Ishikawa (cell line): Measurements from ENCODE around the gene MRPS18C.

Experiments
- CEBPB ChIP-seq: IDR thresholded peaks from 2 replicates; pipeline ENCODE4 v1.6.1; 2012
- CREB1 ChIP-seq: IDR thresholded peaks from 2 replicates; pipeline ENCODE4 v1.6.1; 2012; ENCODE audit warnings: low read depth
- EGR1 ChIP-seq: IDR thresholded peaks from 2 replicates; pipeline ENCODE4 v1.6.1; 2012
- EP300 ChIP-seq: IDR thresholded peaks from 2 replicates; pipeline ENCODE4 v1.6.1; 2012; ENCODE audit warnings: borderline replicate concordance
- FOXM1 ChIP-seq: IDR thresholded peaks from 2 replicates; pipeline ENCODE4 v1.6.1; 2012; ENCODE audit warnings: low read depth, borderline replicate concordance
- MAX ChIP-seq: IDR thresholded peaks from 2 replicates; pipeline ENCODE4 v1.6.1; 2012
- NFIC ChIP-seq: IDR thresholded peaks from 2 replicates; pipeline ENCODE4 v1.6.1; 2012
- RAD21 ChIP-seq: IDR thresholded peaks from 2 replicates; pipeline ENCODE4 v1.6.1; 2012; ENCODE audit warnings: low read depth
- TAF1 ChIP-seq: IDR thresholded peaks from 2 replicates; pipeline ENCODE4 v1.6.1; 2012; ENCODE audit warnings: low read depth, mild to moderate bottlenecking
- TCF12 ChIP-seq: IDR thresholded peaks from 2 replicates; pipeline ENCODE4 v1.6.1; 2012; ENCODE audit warnings: low read depth
- TEAD4 ChIP-seq: IDR thresholded peaks from 2 replicates; pipeline ENCODE4 v1.6.1; 2012
- YY1 ChIP-seq: IDR thresholded peaks from 2 replicates; pipeline ENCODE4 v1.6.1; 2012; ENCODE audit warnings: low read depth
- ZBTB7A ChIP-seq: IDR thresholded peaks from 2 replicates; pipeline ENCODE4 v1.6.1; 2012; ENCODE audit warnings: low read depth
- TF ChIP-seq, protein P1 (sequence below): IDR thresholded peaks from 2 replicates; pipeline ENCODE4 v1.6.1; 2012; ENCODE audit warnings: low read depth, mild to moderate bottlenecking
- TF ChIP-seq, protein P2 (sequence below): IDR thresholded peaks from 2 replicates; pipeline ENCODE4 v1.6.1; 2012

Gene MRPS18C

GRCh38 chr4:83473966-83474365 is 18.1 kb downstream of the MRPS18C start:
- TF ChIP-seq ZBTB7A (no peak), CEBPB (no peak), TEAD4 (no peak), NFIC (no peak)

GRCh38 chr4:83484500-83485461 is 28.9 kb downstream of the MRPS18C start, which contains the start of gene ABRAXAS1:
ABRAXAS1 (minus strand) TSS chr4:83485100; CDS start chr4:83485072, 28 bp downstream.
- TF ChIP-seq YY1 (0 out of 2 replicates have a peak, but pooled peaks have one; percentile 16), MAX (peak; percentile 99), TAF1 (no peak)

GRCh38 chr4:83486457-83487129 is 30.7 kb downstream of the MRPS18C start:
- TF ChIP-seq NFIC = no peak
- TF ChIP-seq YY1 = no peak
- no peak for TF ChIP-seq TAF1
- TF ChIP-seq CEBPB = no peak
- no peak for TF ChIP-seq TCF12
- no peak for TF ChIP-seq MAX
- no peak for TF ChIP-seq TEAD4
- TF ChIP-seq EP300 = no peak
- TF ChIP-seq RAD21 = no peak
- TF ChIP-seq EGR1 = no peak
- TF ChIP-seq, protein P1, sequence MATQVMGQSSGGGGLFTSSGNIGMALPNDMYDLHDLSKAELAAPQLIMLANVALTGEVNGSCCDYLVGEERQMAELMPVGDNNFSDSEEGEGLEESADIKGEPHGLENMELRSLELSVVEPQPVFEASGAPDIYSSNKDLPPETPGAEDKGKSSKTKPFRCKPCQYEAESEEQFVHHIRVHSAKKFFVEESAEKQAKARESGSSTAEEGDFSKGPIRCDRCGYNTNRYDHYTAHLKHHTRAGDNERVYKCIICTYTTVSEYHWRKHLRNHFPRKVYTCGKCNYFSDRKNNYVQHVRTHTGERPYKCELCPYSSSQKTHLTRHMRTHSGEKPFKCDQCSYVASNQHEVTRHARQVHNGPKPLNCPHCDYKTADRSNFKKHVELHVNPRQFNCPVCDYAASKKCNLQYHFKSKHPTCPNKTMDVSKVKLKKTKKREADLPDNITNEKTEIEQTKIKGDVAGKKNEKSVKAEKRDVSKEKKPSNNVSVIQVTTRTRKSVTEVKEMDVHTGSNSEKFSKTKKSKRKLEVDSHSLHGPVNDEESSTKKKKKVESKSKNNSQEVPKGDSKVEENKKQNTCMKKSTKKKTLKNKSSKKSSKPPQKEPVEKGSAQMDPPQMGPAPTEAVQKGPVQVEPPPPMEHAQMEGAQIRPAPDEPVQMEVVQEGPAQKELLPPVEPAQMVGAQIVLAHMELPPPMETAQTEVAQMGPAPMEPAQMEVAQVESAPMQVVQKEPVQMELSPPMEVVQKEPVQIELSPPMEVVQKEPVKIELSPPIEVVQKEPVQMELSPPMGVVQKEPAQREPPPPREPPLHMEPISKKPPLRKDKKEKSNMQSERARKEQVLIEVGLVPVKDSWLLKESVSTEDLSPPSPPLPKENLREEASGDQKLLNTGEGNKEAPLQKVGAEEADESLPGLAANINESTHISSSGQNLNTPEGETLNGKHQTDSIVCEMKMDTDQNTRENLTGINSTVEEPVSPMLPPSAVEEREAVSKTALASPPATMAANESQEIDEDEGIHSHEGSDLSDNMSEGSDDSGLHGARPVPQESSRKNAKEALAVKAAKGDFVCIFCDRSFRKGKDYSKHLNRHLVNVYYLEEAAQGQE = no peak
- TF ChIP-seq FOXM1 = no peak
- TF ChIP-seq, protein P2, sequence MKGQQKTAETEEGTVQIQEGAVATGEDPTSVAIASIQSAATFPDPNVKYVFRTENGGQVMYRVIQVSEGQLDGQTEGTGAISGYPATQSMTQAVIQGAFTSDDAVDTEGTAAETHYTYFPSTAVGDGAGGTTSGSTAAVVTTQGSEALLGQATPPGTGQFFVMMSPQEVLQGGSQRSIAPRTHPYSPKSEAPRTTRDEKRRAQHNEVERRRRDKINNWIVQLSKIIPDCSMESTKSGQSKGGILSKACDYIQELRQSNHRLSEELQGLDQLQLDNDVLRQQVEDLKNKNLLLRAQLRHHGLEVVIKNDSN = no peak
- no peak for TF ChIP-seq CREB1
- TF ChIP-seq ZBTB7A = no peak

DNA sequence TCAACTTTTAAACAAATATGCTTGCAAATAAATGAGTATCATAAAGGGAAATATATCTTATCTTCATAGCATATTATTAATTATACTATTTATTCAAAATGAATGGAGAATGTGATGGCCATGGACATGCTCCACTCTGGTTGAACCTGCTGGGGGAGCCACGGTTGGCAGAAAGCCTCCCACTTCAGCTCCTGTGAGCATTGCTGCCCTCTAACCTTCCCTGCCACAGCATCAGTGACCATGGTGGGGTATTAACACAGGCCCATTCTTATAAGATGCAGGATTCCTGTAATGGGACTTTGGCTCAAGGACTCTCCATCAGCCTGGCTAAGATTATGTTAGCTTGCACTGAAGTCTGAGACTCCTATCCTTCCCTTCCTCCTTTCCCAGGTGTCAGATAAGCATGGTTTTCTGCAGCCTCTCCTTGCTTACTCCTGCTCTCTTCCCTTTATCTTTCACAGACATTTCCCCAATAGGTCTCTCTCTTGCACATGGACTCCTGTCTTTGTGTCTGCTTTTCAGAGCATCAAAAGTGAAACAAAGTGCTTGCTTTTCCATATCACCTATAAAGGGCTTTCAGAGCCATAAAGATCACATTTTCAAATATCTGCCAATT is 34.0 kb downstream of the MRPS18C start:
- TF ChIP-seq YY1 = no peak
- TF ChIP-seq CEBPB = no peak
- TF ChIP-seq NFIC = no peak
- TF ChIP-seq EP300 = no peak
- no peak for TF ChIP-seq TEAD4
- TF ChIP-seq, protein P1 = no peak
- TF ChIP-seq, protein P2 = no peak
- no peak for TF ChIP-seq TCF12
- TF ChIP-seq FOXM1 = no peak
- TF ChIP-seq ZBTB7A = no peak
- no peak for TF ChIP-seq TAF1
- no peak for TF ChIP-seq RAD21
- no peak for TF ChIP-seq CREB1
- TF ChIP-seq EGR1 = no peak
- no peak for TF ChIP-seq MAX

GRCh38 chr4:83490876-83491450 is 35.1 kb downstream of the MRPS18C start:
- TF ChIP-seq MAX (no peak), RAD21 (peak; percentile 71)
